Measurements from ENCODE around the gene NHP2.
"Not testable (repeated sequence)": the region's sequence is repeated elsewhere in the genome, so short reads cannot be mapped to it uniquely, and the experiment has no call there.

NHP2 gene

GRCh38 chr5:178130234-178130575 lies 23.5 kb downstream of the NHP2 start:
- not testable (repeated sequence) for DNase-seq

- no peak for DNase-seq
These were observed 24.4 kb downstream of the NHP2 start for GRCh38 chr5:178129296-178129695.

- DNase-seq = not testable (repeated sequence)
These were observed 26.2 kb downstream of the NHP2 start for GRCh38 chr5:178127300-178128009.

- no peak for DNase-seq
These were observed 27.1 kb downstream of the NHP2 start for GRCh38 chr5:178126556-178126955.

GRCh38 chr5:178125253-178125906 lies 28.3 kb downstream of the NHP2 start:
- DNase-seq = no peak

- DNase-seq = no peak
These were observed 29.4 kb downstream of the NHP2 start for GRCh38 chr5:178123966-178124925.

GRCh38 chr5:178123094-178123965 lies 30.4 kb downstream of the NHP2 start:
- no peak for DNase-seq

- no peak for DNase-seq
These were observed 31.3 kb downstream of the NHP2 start for GRCh38 chr5:178122346-178122745.

GRCh38 chr5:178121391-178122276 lies 32.1 kb downstream of the NHP2 start:
- DNase-seq = no peak

- peak; percentile 50 to 93 (median 70) for DNase-seq
These were observed 32.9 kb downstream of the NHP2 start for GRCh38 chr5:178120607-178121357.

- no peak for DNase-seq
These were observed 33.6 kb downstream of the NHP2 start for GRCh38 chr5:178119915-178120606.

GRCh38 chr5:178117923-178118701 lies 35.6 kb downstream of the NHP2 start:
- no peak for DNase-seq

GRCh38 chr5:178116143-178116885 lies 37.4 kb downstream of the NHP2 start:
- DNase-seq = peak; percentile 35 to 96 (median 59)

GRCh38 chr5:178115814-178116142 lies 37.9 kb downstream of the NHP2 start:
- DNase-seq = no peak

GRCh38 chr5:178115136-178115813 lies 38.4 kb downstream of the NHP2 start:
- peak in 1 of 5 experiments; percentile 70 for DNase-seq

GRCh38 chr5:178114325-178115135 lies 39.2 kb downstream of the NHP2 start:
- peak in 2 of 5 experiments; percentile 61 to 81 for DNase-seq

- no peak for DNase-seq
These were observed 39.8 kb downstream of the NHP2 start for GRCh38 chr5:178113841-178114324.
